Hematopoietic multipotent progenitor cell treated with erythropoietin and hydrocortisone succinate and interleukin-3 and kit ligand, for 4 days (in vitro differentiated cells): Measurements from ENCODE around the gene CCDC149.
"Not testable (repeated sequence)": the region's sequence is repeated elsewhere in the genome, so short reads cannot be mapped to it uniquely, and the experiment has no call there.

Experiments used
- DNase-seq: peaks from one replicate; pipeline ENCODE4 v3.0.0-alpha.2; 2015

The CCDC149 gene

GRCh38 chr4:24915121-24915922 is 2.5 kb upstream of the CCDC149 start:
- peak; percentile 23 for DNase-seq

DNA sequence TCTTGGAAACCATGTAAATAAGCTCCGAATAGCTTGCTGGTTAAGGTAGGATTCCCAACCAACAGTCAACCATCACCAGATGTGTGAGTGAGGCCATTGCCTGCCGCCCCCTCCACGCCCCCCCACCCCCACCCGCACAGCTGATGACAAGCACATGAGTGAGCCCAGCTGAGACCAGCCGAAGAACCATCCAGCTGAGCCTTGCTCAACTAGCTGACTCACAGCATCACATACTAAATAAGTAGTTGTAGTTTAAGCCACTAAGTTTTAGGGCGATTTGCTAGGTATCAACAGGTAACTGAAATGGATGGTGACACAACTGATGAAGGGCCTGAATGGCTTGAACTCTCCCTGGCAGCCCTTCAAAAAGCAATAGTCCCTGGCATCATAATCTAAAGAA is 1.6 kb upstream of the CCDC149 start:
- no peak for DNase-seq

DNA sequence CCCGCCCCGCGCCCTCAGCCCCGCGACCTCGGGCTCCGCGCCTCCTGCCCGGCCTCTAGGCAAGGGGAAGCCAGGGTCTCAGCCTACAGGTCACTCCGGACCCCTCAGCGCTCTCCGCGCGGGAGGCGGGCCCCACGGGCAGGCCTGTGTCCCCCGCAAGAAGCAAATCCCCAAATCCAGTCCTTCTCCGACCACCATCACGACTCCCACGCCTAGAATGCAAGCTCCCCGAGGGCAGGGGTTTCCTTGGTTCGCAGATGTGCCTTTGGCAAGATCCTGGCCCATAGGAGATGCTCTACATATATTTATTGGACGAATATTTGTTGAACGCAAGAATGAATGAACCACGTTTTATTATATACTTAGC is 260 bp upstream of the CCDC149 start:
- DNase-seq = no peak

DNA sequence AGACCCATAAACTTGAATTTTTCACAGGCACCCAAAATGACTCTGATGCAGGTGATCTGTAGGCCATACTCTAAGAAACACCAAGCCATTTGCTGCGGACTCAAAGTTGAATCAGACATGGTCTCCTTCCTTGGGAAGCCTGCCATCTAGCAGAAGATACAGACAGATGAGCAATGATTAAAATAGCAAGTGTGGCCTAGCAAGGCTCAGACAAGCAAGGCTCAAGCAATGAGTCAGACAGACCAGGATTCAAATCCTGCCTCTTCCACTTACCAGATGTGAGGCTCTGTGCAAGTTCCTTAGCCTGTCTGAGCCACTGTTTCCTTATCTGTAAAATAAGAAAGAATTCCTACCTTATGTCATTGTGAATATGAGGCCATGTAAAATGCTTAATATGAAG is 2.3 kb downstream of the CCDC149 start:
- no peak for DNase-seq

GRCh38 chr4:24909606-24910005 is 3.2 kb downstream of the CCDC149 start:
- DNase-seq = not testable (repeated sequence)

DNA sequence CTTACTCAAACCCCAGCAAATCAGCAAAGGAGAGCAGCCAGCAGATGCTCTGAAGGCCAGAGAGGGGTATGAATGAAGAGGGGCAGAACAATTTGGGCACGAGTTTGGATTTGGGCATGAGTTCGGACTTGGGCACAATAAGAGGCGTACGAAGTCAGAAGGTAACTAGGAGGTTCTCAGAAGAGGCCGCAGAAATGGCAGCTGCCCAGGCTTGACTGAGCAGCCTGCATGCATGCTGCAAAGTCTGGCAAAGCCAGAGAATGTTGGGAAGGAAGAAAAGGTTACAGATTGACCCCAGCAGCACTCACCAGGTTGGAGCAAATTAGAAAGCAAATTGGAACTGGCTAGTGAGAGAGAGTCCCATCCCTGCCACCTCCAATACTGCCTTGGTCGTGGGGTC is 15.2 kb downstream of the CCDC149 start:
- DNase-seq = no peak

DNA sequence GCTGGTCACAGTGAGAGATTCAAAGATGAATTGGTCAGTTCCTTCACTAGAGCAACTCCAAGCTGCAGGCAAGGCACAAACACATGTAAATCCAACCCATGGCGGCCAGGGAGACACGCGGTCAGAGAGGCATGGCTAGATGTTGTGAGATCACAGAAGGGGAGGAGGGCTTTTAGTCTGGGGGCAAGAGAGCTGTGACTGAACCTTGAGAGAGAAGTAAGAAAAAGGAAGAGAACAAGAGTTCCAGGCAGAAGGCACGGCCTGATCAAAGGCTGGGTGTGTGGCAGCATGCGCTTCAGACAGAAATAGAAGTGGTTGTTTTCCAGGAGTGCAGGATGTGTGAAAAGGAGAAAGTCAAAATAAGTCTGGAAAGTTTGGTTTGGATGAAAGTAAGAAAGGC is 15.9 kb downstream of the CCDC149 start:
- DNase-seq = no peak

DNA sequence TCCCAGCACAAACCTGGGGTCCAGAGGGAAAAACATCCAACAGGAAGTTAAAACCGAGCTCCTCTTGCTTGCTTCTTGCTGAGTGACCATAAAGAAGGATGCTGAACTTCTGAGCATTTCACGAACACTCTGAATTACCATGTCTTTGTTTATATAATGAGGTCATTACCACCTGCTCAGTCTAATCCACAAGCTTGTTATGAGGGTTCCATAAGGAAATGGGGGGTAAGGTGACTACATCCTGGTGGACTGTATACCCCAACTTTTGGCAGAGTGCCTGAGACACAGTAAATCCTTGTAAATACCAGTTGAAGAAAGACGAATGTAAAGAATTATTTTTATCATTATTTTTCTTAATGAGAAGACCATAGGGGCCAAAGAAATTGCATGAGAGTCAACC is 16.8 kb downstream of the CCDC149 start:
- no peak for DNase-seq

GRCh38 chr4:24895461-24895860 is 17.4 kb downstream of the CCDC149 start:
- no peak for DNase-seq

DNA sequence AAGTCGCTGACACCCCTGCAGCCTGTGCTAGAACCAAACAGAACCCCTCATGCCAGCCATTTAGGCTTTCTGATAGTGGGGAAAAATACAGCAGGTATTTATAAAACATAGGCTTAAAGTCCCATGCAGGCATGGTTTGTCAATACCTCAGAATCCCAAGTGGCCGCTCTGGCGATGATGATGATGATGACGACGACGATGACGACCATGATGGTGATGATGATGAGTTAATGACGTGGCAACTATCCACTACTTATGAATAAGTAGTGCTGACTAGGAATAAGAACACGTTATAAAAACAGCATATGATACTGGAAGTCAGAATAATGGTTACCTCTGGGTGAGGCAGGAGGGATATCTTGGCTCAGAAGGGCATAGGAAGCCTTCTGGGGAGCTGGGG is 18.0 kb downstream of the CCDC149 start:
- no peak for DNase-seq

DNA sequence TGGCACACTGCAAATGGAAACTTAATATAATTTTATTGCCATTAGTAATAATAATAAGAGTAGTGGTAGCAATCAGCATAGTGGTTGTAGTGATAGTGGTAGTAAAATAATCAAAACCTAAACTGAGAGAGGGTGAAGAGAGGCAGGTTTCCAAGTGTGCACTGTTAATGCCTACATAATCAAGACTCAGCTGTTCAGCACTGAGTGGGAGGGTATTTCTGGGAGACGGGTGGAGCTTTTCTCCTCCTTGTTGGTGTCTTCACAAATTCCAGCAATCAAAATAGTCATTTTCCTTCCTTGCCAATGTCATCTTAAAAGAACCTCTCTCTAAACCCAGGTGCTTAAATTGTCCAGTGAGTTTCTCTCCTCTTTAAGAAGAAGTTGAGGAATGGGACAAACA is 18.6 kb downstream of the CCDC149 start:
- DNase-seq = no peak

DNA sequence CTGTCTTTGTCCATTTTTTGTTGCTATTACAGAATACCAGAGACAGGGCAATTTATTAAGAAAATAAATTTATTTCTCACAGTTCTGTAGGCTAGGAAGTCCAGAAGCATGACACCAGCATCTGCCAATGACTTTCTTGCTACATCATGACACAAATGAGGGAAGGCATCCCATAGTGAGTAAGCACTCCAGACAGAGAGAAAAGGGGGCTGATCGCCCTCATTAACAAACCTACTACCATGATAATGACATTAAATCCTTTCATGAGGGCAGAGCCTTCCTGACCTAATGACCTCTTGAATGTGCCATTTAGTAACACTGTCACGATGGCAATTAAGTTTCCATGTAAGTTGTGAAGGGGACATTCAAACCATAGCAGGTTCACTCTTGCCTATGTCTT is 20.1 kb downstream of the CCDC149 start:
- no peak for DNase-seq

DNA sequence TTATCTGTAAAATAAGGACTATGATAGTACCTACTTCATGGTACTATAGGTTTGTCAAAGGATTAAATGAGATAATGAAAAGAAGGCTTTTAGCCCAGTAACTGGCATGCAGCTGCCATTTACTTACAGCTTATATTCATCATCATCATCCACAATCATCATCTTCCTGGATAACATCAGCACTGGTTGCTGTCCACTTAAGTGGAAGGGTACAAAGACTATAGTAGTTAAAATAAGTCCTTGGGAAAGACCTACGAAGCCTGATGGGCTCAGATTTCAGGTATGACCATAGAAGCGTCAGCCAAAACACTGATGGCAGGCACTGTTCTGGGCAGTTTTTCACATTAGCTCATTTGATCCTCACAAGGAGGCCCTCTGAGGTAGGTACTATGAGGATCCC is 20.6 kb downstream of the CCDC149 start:
- no peak for DNase-seq

- DNase-seq = no peak
These were observed 22.2 kb downstream of the CCDC149 start for GRCh38 chr4:24890561-24891126.

DNA sequence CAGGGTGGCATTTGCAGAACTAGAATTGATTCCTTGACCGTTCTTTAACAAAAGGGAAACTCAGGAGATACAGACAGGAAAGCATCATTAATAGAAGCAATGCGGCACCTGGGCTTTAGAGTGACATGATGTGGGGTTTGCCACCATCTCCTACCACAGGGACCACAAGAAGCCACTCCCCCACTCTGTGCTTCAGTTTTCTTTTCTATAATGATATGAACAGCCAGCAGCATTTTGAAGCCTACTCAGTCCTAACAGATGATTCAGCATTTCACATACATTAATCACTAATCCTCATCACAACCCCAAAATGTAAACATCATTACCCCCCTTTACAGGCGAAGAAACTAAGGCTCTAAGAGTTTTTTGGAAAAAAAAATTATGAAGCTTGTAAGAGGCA is 22.9 kb downstream of the CCDC149 start:
- peak; percentile 25 for DNase-seq

DNA sequence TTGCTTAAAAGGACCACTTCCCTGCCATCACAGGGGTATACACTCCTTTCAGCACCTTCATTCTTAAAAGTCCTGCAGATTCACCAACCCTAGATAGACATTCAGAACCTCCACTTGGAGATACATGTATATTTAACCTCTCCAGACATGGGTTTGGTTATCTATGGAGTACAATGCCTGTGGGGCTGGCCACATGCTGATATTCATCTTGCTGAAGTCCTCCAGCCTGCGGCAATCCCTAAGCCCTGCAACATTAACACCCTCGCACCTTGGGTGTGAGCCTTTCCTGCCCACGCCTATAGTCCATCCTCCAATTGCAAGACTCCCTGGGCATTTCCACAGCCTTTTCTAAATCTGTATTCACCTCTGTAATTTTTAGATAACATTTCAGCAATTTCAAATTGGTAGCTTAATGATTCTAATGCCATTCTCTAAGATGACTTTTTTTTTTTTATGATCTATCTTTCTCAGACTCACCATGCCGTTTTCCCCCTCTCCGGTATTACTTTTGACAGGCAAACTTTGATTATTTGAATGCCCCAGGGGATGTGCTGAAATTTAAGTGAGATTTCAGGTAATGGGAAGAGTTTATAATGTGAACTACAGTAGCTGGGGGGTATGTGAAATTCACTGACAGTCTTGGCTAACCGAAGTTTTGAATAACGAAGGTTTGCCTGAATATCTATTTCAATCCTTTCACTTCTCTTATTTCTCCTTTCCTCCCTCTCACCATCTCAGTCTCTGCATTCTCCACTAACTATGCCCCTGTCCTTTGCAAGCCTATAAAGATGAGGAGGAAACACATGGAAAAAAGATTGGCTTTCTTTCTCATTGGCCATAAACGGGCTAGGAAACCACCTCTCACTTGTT is 24.1 kb downstream of the CCDC149 start:
- DNase-seq = peak; percentile 82

- no peak for DNase-seq
These were observed 24.9 kb downstream of the CCDC149 start for GRCh38 chr4:24887881-24888430.

DNA sequence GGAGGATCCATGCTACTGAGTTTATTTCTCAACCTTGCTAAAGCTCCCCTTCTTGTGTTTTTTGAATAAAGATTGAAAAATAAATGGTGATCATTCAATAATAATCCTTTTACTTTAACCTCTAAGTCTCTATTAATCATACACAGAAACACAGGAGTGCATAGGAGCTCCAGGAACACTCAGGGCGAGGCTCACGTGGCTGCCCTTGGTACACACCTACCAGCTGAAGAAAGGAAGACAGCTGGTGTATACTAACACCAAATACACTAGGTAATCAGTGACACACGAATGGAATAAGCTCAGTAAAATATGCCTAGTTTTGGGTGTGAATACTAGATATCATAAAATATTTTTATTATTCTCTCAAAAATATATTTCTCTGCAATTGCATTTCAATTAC is 26.2 kb downstream of the CCDC149 start:
- no peak for DNase-seq

DNA sequence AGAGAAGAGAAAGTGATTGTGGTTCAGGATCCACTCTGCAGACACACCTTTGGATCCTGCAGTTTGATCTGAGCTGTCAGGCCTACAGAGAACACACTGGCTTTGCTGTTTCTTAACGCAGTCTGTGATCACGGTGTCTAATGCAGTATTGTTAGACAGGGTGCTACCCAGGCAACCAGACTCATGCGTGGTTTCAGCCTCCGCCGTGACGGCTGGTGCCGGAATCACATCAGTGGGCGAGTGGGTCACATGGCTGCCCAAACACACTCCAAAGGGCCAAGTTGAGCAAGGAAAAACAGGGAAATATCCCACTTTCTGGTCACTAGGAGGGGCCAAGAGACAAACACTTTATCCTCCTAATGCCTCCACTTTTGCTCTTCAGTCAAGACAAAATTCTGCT is 27.5 kb downstream of the CCDC149 start:
- no peak for DNase-seq

GRCh38 chr4:24884902-24885301 is 27.9 kb downstream of the CCDC149 start:
- DNase-seq = no peak

DNA sequence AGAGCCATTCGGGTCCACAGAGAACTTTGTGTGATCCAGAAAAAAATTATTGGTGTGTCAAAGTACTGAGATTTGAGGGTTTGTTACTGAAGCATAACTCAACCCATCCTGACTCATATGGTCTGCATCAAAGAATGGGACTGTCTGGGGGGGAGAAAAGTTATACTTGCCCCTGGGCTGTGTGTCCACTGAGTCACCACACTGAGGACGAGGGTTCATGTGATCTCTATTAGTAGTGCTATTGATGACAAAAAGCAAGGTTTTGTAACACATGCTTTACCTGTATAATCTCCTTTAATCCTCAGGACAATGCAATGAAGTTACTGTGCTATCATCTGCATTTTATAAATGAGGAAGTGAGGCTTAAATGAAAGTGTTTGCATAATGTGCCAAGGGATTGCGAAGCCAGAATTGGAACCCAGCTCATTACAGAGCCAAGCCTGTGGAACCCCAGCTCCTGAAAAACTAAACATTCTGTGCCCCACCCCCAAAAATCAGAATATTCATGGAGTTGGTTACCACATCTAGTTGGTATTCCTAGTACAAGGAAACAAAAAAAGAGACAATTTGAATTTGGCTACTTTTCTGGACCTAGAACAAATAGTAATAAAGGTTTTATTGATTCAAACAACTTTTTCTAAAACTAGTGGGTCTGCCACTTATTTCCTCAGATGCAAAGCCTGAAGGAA is 31.2 kb downstream of the CCDC149 start:
- no peak for DNase-seq

DNA sequence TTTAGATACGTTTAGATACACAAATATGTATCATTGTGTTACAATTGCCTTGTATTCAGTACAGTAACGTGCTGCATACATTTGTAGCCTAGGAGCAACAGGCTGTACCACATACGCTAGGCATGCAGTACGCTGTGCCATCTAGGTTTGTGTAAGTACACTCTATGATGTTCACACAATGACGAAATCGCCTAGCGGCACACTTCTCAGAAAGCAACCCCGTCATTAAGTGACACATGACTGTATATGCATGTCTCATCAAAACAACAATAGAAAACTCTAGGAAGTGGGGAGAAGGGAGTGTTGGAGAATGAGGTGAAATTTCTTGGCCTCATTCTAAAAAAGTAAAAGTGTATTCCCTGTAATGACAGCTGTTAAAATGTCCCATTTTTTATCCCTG is 32.7 kb downstream of the CCDC149 start:
- DNase-seq = no peak

- DNase-seq = no peak
These were observed 34.2 kb downstream of the CCDC149 start for GRCh38 chr4:24878636-24879016.
